G401.6 (cell line): ENCODE measurements around the gene TMTC1.

Experiments
- FAIRE-seq: peaks from 2 replicates; lab custom pipeline; 2012; peaks lifted over from hg19 to GRCh38; lab: Jason Lieb, UNC

Gene TMTC1

GRCh38 chr12:29780084-29780483 lies 3.7 kb downstream of the TMTC1 start:
- no peak for FAIRE-seq

- no peak for FAIRE-seq
These were observed 5.2 kb downstream of the TMTC1 start for GRCh38 chr12:29778531-29778930.

GRCh38 chr12:29773076-29773475 lies 10.7 kb downstream of the TMTC1 start:
- FAIRE-seq, result no peak

DNA sequence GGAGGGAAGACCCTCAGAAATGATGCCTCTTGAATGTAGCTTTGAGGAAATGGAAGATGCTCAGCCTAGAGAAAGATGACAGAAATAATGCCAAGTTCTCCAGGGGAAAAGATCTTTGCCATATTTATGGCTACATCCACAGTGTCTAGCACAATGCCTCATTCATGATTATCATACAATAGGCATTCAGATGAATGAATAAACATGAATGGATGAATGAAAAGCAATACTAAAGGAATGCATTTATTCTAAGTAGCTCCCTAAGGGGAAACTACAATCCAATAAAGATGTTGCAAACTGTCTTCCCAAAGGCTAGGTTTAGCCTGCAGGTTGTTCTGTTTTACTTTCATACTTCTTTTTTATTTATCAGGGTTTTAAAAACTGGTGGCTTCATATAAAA lies 12.0 kb downstream of the TMTC1 start:
- no peak for FAIRE-seq

DNA sequence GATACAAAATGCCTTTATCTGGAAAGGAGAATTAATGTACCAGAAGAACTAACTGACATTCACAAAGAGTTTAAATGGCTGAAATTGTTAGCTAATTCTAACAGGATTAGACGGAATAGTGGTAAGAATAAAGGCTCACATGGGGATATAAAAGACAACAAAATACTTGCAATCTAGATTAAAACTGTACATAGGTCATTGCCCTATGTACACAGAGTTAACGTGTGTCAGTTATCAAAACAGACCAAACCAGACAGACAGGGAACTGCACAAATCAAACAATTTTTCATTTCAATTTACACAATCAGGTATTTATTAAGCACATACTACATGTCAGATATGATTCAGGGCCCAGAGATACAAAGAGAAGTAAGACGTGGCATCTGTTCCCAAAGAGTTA lies 12.6 kb downstream of the TMTC1 start:
- FAIRE-seq, result no peak

DNA sequence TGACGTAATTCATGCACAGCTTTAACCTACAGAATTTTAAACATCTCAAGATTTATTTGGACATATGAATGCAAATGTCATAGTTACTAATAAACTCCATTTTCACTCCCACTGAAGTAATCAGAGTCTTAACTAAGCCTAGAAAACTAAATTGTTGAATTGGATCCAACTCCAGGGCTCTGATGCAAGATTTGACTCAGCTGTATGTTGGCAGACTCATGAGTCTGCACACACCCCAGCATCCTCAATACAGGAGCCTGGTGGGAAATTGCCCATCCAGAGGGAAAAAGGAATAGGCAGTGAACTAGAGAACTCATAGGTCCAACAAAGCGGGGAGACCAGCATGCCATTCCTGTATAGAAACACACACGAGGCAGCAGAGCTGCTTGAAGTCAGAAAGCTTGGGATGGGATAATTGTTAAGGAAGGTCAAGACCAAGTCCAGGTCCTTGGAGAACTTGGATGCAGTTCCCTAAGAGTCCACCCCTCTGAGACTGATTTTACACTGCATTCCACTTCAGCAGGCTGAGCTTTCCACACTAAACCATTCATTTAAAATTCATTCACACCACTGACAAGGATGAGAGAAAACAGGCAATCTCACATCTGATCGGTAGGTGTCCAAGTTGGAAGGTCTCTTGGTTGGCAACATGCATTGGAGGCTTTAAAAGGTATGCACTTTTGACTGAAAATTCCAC lies 14.4 kb downstream of the TMTC1 start:
- no peak for FAIRE-seq

- no peak for FAIRE-seq
These were observed 15.4 kb downstream of the TMTC1 start for GRCh38 chr12:29768372-29768771.

GRCh38 chr12:29763301-29763683 lies 20.4 kb downstream of the TMTC1 start:
- no peak for FAIRE-seq

DNA sequence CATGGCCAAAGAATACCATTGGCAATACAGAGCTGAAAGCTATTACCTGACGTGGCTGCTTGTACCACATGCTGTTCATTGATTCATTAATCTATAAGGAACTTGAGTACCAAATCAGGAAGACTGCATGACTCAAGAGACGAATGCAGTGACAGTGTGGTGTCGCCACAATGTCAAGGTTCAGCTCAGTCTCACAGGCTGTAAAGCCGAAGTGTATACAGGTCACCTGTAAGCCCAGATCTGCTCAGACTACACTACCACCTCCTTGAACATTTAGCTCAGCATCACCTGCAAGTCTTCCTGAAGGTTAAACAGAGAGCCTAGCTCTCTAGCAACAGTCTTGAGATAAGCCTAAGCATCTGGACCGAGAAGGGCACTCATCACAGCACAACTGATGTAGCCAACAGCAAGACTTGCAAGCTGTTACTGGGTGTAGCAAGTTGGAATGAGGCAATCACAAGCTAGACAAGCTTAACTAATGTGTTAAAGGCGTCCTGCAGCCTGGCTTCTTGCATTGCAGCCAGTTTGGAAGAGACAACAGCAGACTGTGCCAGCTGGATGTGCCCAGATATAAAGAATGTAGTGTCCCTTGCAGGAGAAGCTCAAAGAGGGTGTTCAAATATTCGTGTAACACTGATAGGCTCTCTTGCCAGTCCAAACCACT lies 21.0 kb downstream of the TMTC1 start:
- no peak for FAIRE-seq

- FAIRE-seq, result no peak
These were observed 23.8 kb downstream of the TMTC1 start for GRCh38 chr12:29759950-29760349.

DNA sequence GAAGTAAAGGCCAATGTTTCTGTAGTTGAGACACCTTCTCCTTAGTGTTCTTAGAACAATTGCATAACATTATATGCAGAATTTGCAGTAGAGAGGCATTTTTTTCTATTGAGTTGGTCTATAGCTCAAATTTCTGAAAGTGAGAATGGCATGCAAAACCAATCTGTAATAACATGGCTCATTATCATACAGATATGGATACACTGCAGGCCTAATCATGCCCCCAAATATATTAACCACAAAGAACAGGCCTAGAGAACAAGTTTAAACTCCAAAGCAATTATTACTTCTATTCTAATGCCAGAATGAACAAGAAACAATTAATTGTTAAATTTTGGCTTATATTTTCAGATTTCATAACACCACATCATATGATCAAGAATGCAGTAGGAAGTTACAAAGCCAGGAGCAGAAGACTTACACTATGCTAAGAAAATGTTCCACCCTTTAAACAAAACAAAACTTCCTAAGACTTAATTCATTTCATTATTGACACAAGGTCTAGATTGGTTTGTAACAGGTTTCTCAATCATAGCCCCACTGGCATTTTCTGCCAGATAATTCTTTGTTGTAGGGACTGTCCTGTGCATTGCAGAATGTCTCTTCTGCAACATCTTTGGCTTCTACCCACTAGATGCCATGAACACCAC lies 26.9 kb downstream of the TMTC1 start:
- FAIRE-seq, result no peak

GRCh38 chr12:29754235-29755189 lies 29.2 kb downstream of the TMTC1 start:
- no peak for FAIRE-seq

GRCh38 chr12:29752121-29752520 lies 31.6 kb downstream of the TMTC1 start:
- no peak for FAIRE-seq

DNA sequence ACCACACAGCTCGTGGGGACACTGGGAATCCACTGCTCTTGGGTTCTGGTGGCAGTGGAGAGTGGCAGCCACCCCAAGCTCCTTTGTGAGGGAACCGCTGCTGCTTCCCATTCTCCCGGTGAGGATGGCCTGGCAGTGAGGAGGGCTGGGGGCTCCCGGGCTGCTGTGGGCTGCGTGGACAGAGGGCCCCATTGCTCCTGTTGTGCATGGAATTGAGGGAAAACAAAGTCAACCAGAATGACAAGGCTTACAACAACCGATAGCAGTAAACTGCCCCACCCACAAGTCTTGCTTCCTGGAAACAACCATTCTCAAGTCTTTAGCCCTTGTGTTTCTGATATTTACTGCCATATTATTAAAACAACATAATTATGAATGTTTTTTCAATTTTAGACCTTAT lies 32.1 kb downstream of the TMTC1 start:
- no peak for FAIRE-seq

DNA sequence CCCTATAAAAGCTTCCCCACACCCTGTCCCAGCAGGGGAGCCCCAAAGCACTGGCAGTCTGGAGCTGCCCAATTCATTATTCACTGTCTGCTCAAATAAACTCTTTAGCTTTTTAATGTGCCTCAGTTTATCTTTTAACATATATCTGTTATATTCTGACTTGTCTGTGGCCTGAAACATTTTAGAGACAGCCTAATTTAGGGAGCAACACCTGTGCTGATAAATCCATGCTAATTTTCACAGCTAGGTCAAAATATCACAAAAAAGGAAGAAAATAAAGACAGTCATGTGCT lies 32.9 kb downstream of the TMTC1 start:
- FAIRE-seq, result no peak

DNA sequence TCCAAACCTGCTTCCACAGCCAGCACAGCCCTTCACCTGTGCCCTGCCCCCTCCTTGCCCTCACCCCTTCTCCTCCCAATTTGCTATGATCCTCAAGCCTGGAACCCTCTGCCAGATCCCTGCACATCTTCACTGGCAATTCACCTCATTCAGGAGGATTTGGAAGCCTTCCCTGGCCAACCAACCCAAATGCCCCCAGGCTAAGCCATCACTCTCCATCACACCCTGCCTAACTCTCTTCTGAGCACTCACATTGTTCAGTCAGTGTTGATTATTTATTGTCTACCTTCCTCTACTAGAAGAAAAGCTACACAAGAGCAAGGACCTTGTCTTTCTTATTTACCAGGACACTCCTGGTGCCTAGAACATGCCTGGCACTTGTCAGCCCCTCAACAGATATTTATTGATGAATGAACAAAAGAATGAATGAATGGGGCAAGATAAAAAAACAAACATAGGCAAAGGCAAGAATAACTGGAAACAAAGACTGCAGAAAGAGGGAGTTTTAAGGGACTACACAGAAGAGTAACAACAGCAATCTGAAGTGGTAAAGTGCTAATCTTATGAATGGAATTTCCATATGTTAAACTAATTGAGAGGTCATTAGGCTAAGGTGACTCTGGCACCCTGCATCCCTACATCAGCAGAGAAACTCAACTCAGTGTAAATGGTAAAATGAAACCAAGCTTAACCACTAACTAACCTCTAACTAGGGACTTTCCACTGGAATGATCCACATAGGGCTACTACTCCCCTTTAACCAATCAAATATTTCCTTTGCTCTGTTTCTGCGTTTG lies 33.4 kb downstream of the TMTC1 start:
- FAIRE-seq, result no peak

GRCh38 chr12:29744365-29744764 lies 39.4 kb downstream of the TMTC1 start:
- FAIRE-seq, result no peak

- no peak for FAIRE-seq
These were observed 39.9 kb downstream of the TMTC1 start for GRCh38 chr12:29743801-29744200.

GRCh38 chr12:29743077-29743476 lies 40.7 kb downstream of the TMTC1 start:
- no peak for FAIRE-seq

DNA sequence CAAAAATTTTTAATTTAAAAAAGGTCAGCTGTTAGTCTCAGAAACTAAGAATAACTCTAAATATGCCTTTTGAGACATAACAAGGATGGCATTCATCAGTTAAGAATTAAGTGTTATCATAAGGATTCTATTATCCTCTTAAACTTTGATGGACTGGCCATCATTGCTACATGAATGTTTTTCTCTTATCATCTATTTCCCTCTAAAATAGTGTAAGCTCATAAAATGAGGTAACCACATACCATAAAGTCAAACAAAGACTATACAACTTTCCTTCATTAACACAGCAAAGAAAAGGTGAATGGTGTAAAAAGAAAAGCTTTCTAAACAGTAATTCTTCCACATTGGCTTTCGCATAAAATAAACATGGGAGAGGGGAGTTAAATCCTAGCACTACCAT lies 41.1 kb downstream of the TMTC1 start:
- no peak for FAIRE-seq

DNA sequence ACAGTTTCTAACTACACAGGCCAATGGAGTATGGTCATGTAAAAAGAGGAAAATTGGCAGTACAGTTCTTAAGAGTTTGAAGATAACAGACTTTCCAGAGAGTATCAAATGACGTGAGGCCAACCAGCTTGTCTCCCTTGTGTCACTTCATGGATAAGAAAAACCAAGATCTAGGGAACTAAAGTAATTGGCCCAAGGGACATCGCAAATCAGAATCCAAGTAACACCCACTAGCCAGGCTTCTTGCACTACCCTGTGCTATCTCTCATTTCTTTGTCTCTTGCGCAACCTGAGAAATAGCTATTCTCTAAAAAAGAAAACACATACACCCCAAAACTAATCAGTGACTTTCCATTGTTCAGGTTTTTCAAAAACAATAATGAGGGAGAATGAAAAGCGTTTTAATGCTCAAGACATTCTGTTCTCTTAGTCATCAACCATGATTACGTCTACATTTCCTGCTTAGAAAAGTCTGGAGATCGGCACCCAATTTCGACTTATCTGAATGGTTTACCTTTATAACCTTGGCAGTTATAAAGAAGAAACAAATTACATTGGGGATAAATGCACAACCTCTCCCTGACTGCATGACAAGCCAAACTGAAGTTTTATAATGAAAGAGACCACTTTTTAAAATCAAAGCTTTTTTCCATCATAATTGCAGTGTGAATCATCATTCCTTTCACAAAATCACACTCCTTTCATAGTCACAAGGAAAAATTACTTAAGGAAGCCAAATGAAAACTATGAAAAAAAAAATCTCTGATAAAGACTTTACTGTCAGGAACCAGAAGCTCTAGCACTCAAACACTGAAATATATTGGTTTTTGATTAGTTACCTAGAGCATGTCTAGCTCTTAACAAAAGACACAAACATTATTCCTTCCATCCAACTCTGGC lies 42.1 kb downstream of the TMTC1 start:
- no peak for FAIRE-seq
